OCI-LY1 (cell line): Measurements from ENCODE around the gene NCOR2.

Source experiments
- H2AFZ ChIP-seq: fragments of 200-600 bp; sonication (generic), shearing (Covaris generic); 2 replicates; pipeline ENCODE4 v1.6.0; 2014; ENCODE audit warnings: antibody characterized with exemption, mild to moderate bottlenecking, low read length
- H3F3A ChIP-seq: fragments of 200-600 bp; sonication (generic), shearing (Covaris generic); 2 replicates; pipeline ENCODE4 v1.6.0; 2014; ENCODE audit warnings: mild to moderate bottlenecking, antibody characterized with exemption, low read length, moderate library complexity; ENCODE audit not compliant: insufficient read depth
- H3K27ac ChIP-seq: fragments of 200-600 bp; sonication (generic); 2 replicates; pipeline ENCODE4 v1.5.1; 2014; ENCODE audit warnings: low read length, mixed run types, mild to moderate bottlenecking, low read depth; ENCODE audit not compliant: poor library complexity, severe bottlenecking
- H3K27me3 ChIP-seq: fragments of 200-600 bp; sonication (generic); 2 replicates; pipeline ENCODE4 v1.6.0; 2014; ENCODE audit warnings: antibody characterized with exemption, mild to moderate bottlenecking, low read length, moderate library complexity; ENCODE audit not compliant: insufficient read depth
- H3K36me3 ChIP-seq: fragments of 200-600 bp; sonication (generic); 2 replicates; pipeline ENCODE4 v1.6.1; 2014; ENCODE audit warnings: mild to moderate bottlenecking, antibody characterized with exemption, low read length, moderate library complexity, mixed read lengths; ENCODE audit not compliant: insufficient read depth
- H3K4me1 ChIP-seq: fragments of 200-600 bp; sonication (generic); 2 replicates; pipeline ENCODE4 v1.5.1; 2014; ENCODE audit warnings: mild to moderate bottlenecking, low read length, moderate library complexity; ENCODE audit not compliant: insufficient read depth, severe bottlenecking
- H3K4me2 ChIP-seq: fragments of 200-600 bp; sonication (generic), shearing (Covaris generic); 2 replicates; pipeline ENCODE4 v1.6.1; 2014; ENCODE audit warnings: low read length
- H3K4me3 ChIP-seq: fragments of 200-600 bp; sonication (generic); 2 replicates; pipeline ENCODE4 v1.5.1; 2014; ENCODE audit warnings: low read length, low read depth, mild to moderate bottlenecking, mixed read lengths; ENCODE audit not compliant: poor library complexity, severe bottlenecking
- H3K79me2 ChIP-seq: fragments of 200-600 bp; shearing (Covaris generic); 2 replicates; pipeline ENCODE4 v1.6.1; 2016; ENCODE audit warnings: mixed run types, low read length, mixed read lengths; ENCODE audit not compliant: insufficient read depth
- H3K9ac ChIP-seq: fragments of 200-600 bp; sonication (generic), shearing (Covaris generic); 2 replicates; pipeline ENCODE4 v1.6.1; 2014; ENCODE audit warnings: mild to moderate bottlenecking, low read length, mixed read lengths
- H3K9me2 ChIP-seq: fragments of 200-600 bp; sonication (generic), shearing (Covaris generic); 2 replicates; pipeline ENCODE4 v1.6.1; 2014; ENCODE audit warnings: low read depth, mild to moderate bottlenecking, low read length, mixed read lengths
- H3K9me3 ChIP-seq: fragments of 200-600 bp; shearing (Covaris generic); 2 replicates; pipeline ENCODE4 v1.6.1; 2014; ENCODE audit warnings: low read length, mixed read lengths
- H4K20me1 ChIP-seq: fragments of 200-600 bp; sonication (generic), shearing (Covaris generic); 2 replicates; pipeline ENCODE4 v1.6.0; 2016; ENCODE audit warnings: mild to moderate bottlenecking, low read length; ENCODE audit not compliant: insufficient read depth
- EZH2 ChIP-seq: fragments of 200-600 bp; sonication (generic), shearing (Covaris generic); IDR thresholded peaks from 2 replicates; pipeline ENCODE4 v1.8.0; 2017; ENCODE audit warnings: borderline replicate concordance, mixed run types, mild to moderate bottlenecking, antibody characterized with exemption, low read length, moderate library complexity, mixed read lengths
- TF ChIP-seq, protein P1 (sequence below): fragments of 200-600 bp; sonication (generic), shearing (Covaris generic); IDR thresholded peaks from 2 replicates; pipeline ENCODE4 v1.5.1; 2017; ENCODE audit warnings: mild to moderate bottlenecking, antibody characterized with exemption, low read length, moderate library complexity, mixed read lengths

The NCOR2 gene

GRCh38 chr12:124570810-124571209 is 3.4 kb upstream of the NCOR2 start:
- no peak overlapping the region for H2AFZ ChIP-seq
- no peaks in the 10 kb centered on the region for H3F3A ChIP-seq
- H3K79me2 ChIP-seq, result no peaks in the 10 kb centered on the region
- H3K9me3 ChIP-seq, result no peaks in the 10 kb centered on the region
- H3K4me1 ChIP-seq, result peaks cover 7% of the 10 kb centered on the region
- no peak overlapping the region for H3K4me3 ChIP-seq
- no peaks in the 10 kb centered on the region for H4K20me1 ChIP-seq
- no peak overlapping the region for H3K9ac ChIP-seq
- H3K9me2 ChIP-seq, result no peaks in the 10 kb centered on the region
- peaks cover 7% of the 10 kb centered on the region; the same call in 1 of the 2 replicates for H3K27me3 ChIP-seq
- no peaks in the 10 kb centered on the region for H3K36me3 ChIP-seq
- no peak overlapping the region for H3K27ac ChIP-seq
- no peak overlapping the region for H3K4me2 ChIP-seq
- TF ChIP-seq, protein P1, sequence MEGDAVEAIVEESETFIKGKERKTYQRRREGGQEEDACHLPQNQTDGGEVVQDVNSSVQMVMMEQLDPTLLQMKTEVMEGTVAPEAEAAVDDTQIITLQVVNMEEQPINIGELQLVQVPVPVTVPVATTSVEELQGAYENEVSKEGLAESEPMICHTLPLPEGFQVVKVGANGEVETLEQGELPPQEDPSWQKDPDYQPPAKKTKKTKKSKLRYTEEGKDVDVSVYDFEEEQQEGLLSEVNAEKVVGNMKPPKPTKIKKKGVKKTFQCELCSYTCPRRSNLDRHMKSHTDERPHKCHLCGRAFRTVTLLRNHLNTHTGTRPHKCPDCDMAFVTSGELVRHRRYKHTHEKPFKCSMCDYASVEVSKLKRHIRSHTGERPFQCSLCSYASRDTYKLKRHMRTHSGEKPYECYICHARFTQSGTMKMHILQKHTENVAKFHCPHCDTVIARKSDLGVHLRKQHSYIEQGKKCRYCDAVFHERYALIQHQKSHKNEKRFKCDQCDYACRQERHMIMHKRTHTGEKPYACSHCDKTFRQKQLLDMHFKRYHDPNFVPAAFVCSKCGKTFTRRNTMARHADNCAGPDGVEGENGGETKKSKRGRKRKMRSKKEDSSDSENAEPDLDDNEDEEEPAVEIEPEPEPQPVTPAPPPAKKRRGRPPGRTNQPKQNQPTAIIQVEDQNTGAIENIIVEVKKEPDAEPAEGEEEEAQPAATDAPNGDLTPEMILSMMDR, result no peak
- no peak for TF ChIP-seq EZH2

DNA sequence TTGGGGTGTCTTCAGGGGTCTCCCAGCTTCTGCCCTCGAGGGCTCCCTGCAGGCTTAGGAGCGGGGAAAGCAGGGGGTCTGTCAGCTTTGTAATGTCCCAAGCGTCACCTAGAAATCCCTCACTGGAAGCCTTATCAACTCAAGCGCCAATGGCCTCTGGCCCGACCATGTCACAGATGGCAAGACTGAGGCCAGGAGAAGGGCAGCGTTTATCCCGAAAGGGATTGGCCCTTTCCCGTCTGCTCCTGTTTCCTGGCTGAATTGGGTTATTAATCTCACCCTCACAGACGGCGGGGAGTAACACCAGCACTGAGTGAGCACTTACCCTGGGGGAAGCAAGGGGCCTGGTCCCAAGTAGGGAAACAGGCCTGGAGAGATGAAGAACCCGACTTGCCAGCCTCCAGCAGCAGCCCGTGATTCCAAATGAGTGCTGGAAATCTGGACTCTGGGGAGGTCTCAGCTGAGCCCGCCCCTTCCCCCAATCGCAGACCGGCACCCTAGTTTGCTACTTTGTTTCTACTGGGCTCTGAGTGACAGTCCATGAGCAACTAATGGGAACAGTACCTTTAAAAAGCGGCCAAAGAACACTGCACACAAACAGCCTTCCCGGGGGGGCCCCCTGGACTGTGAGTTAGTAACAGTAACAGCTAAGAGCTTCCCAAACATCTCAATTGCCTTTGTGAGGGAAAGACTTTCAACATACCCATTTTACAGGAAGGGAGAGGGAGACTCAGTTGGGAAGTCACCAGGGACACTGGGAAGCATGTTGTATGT is 2.1 kb upstream of the NCOR2 start:
- H3F3A ChIP-seq, result no peaks in the 10 kb centered on the region
- no peaks in the 10 kb centered on the region for H4K20me1 ChIP-seq
- no peak overlapping the region for H3K27ac ChIP-seq
- H2AFZ ChIP-seq, result no peak overlapping the region
- no peak overlapping the region for H3K4me3 ChIP-seq
- peaks cover 7% of the 10 kb centered on the region; the same call in 1 of the 2 replicates for H3K27me3 ChIP-seq
- no peak overlapping the region for H3K4me2 ChIP-seq
- no peaks in the 10 kb centered on the region for H3K9me3 ChIP-seq
- no peak overlapping the region for H3K9ac ChIP-seq
- H3K79me2 ChIP-seq, result no peaks in the 10 kb centered on the region
- TF ChIP-seq EZH2, result no peak
- TF ChIP-seq, protein P1, result no peak
- H3K9me2 ChIP-seq, result no peaks in the 10 kb centered on the region
- H3K4me1 ChIP-seq, result peaks cover 19% of the 10 kb centered on the region
- no peaks in the 10 kb centered on the region for H3K36me3 ChIP-seq

DNA sequence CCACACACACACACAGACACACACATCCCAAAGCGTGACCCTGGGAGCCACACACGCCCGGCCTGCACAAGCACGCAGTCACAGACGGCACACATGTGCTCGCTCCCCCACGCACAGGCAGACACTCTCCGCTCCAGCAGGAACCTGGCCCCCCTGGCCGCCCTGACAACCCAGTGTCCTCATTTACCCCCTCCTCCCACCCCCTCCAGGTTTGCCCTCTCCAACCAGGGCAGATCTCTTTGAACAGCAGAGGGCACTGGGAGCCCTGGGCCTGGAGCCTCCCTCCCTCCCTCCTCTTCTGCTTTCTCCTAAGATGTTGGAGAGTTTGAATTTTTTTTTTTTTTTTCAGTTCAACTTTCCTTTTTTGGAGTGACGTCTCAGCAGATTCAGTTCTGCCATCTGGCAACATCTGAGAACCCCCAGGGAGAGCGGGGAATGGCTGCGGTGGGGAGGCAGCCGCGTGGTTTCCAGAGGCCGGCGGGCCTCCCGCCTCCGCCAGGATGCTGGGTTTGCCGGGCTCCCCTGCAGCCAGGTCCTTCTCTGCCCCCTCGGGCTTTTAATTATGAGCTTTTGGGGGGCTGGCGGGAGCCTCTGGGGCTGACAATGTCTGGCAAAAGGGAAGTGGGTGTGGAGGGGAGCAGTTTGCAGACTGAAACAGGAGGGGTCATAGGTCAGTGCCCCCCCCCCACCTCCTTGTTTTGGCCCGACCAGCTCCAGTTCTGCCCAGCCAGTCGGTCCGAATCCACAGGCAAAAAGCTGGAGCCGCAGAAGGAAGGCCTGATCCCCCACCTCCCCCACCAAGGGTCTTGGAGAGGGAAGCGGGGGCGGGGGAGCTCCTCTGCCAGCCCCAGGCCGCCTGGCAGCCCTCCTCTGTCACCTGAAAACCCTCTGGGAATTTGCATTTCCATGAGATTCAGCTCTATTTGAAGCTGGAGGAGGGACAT is 1.3 kb upstream of the NCOR2 start:
- no peak overlapping the region for H3K4me3 ChIP-seq
- H4K20me1 ChIP-seq, result no peaks in the 10 kb centered on the region
- no peaks in the 10 kb centered on the region for H3K79me2 ChIP-seq
- H3F3A ChIP-seq, result no peaks in the 10 kb centered on the region
- H3K9me3 ChIP-seq, result no peaks in the 10 kb centered on the region
- TF ChIP-seq EZH2, result no peak
- TF ChIP-seq, protein P1, result peak; percentile 13; the same call in 1 of the 2 replicates
- H2AFZ ChIP-seq, result no peak overlapping the region
- no peaks in the 10 kb centered on the region; the same call in 1 of the 2 replicates for H3K36me3 ChIP-seq
- no peaks in the 10 kb centered on the region for H3K9me2 ChIP-seq
- H3K9ac ChIP-seq, result no peak overlapping the region
- H3K27me3 ChIP-seq, result peaks cover 7% of the 10 kb centered on the region; the same call in 1 of the 2 replicates
- no peak overlapping the region for H3K4me2 ChIP-seq
- peaks cover 20% of the 10 kb centered on the region for H3K4me1 ChIP-seq
- no peak overlapping the region for H3K27ac ChIP-seq
